ENCODE measurements around the gene RMDN3.

The RMDN3 gene

DNA sequence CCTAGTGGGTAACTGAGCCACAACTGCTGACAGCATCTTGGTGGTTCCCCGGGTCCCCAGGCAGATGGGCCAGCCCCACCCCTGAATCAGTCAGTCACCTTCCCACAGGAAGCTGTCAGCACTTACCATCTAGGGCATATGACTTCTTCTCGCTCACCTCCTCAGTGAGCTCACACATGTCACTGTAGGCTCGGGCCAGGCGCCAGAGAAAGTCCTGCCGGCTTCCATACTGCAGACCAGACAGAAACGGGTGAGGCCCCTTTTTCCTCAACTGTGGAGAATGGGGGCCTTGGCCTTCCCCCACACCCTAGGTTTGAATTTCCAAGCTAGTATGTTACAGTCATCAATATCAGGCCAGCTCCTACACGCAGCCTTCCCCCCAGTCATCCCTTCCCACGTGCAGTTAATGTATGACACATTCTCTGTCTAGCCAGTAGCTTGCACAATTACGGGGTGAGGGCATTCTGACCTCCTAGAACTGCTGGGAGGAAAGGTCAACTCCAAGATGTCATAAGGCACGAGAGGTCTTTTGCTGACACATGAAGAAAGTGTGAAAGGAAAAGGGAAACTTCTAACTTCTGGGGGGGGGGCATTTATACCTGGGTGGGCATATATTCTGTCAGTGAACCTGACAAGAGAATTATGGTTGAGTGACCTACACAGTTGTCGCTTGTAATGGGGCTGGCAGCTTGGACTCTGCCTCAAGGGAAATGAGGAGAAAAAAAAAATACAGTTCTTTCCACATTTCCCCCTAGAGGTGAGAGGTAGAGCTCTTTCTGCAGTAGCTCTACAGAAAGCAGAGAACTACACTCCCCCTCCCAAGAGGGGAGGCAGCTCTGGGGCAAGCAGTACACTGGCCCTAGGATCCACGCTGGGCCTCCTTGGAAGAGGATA is 10.9 kb downstream of the RMDN3 start:
- Histone ChIP-seq H3K4me3 (ENCODE audit: low read length) (no peak overlapping the region), H3K9ac (ENCODE audit: low read depth, low read length) (no peak overlapping the region), H3K9me3 (replicated peaks; ENCODE audit: low read length) (no peaks in the 10 kb centered on the region), H3K4me2 (ENCODE audit: low read length) (peak overlapping the region; percentile 21), H3K27me3 (ENCODE audit: control insufficient read depth, insufficient read depth, low read length) (no peaks in the 10 kb centered on the region), H3K36me3 (ENCODE audit: insufficient read depth, low read length) (peaks cover 51% of the 10 kb centered on the region), H3K4me1 (ENCODE audit: control insufficient read depth, insufficient read depth, low read length) (peaks cover 20% of the 10 kb centered on the region)

DNA sequence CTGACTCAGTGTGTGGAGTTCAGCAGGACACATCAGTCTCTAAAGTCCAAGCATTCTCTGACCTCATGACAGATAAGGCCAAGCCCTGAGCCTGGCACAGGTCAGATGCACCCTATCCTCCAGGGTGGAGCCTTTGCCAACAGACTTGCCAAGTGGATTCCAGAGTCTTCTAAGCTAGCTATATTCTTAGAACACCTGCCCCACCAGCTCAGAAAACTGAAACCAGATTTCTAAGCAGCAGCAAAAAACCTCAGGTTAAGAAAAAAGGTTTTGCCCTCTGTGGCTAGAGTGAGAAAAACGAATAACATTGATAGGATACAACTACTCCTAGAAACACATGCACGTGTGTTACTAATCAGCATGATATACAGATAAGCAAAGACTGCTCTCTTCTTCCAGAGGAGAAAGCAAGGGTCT is 11.6 kb downstream of the RMDN3 start:
- no peak overlapping the region for H3K9ac ChIP-seq (ENCODE audit: low read depth, low read length)
- H3K9me3 ChIP-seq (replicated peaks; ENCODE audit: low read length) = no peaks in the 10 kb centered on the region
- H3K4me2 ChIP-seq (ENCODE audit: low read length) = peak overlapping the region; percentile 21
- H3K4me3 ChIP-seq (ENCODE audit: low read length) = no peak overlapping the region
- H3K36me3 ChIP-seq (ENCODE audit: insufficient read depth, low read length) = peaks cover 57% of the 10 kb centered on the region
- H3K27me3 ChIP-seq (ENCODE audit: control insufficient read depth, insufficient read depth, low read length) = no peaks in the 10 kb centered on the region
- H3K4me1 ChIP-seq (ENCODE audit: control insufficient read depth, insufficient read depth, low read length) = peaks cover 20% of the 10 kb centered on the region

DNA sequence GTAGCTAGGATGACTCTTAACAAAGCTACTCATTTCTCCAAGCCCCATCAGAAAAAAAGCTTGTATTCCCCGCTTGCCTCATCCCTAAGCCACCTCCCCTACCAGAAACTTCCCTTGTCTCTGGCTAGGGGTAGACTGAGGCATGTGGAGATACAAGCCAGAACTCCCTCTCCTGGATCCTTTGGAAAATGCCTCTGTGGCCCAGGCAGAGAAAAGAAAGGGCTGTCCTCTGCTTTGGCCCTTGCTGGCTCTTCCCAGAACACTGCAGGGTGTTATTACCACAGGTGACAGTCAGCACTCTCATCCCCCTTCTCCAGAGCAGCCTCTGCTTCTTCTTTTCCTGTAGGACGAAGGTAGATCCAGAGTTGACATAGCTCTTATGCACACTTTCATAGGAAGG is 15.2 kb downstream of the RMDN3 start:
- peaks cover 15% of the 10 kb centered on the region for H3K4me1 ChIP-seq (ENCODE audit: control insufficient read depth, insufficient read depth, low read length)
- H3K9me3 ChIP-seq (replicated peaks; ENCODE audit: low read length) = no peaks in the 10 kb centered on the region
- H3K4me2 ChIP-seq (ENCODE audit: low read length) = no peak overlapping the region
- H3K9ac ChIP-seq (ENCODE audit: low read depth, low read length) = no peak overlapping the region
- H3K36me3 ChIP-seq (ENCODE audit: insufficient read depth, low read length) = peaks cover 75% of the 10 kb centered on the region
- H3K27me3 ChIP-seq (ENCODE audit: control insufficient read depth, insufficient read depth, low read length) = no peaks in the 10 kb centered on the region
- no peak overlapping the region for H3K4me3 ChIP-seq (ENCODE audit: low read length)

DNA sequence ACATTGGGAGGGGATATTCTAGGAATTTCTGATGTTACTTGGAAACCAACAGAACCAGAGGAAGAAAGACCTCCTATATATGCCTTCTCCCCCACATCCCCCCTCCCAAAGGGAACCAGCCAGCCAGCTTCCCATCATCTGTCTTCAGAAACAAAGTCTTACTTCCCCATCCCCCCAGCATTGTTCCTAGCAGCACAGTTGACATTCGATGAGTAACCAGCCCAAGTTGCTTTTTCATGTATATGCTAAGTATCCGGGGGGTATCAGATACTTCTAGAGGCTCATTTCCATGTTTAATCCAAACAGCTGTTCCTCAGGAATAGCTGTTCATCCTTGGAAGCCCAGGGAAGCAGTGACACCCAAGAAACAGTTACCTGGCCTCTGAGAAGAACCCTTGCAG is 16.0 kb downstream of the RMDN3 start:
- H3K9ac ChIP-seq (ENCODE audit: low read depth, low read length) = no peak overlapping the region
- peaks cover 8% of the 10 kb centered on the region for H3K4me1 ChIP-seq (ENCODE audit: control insufficient read depth, insufficient read depth, low read length)
- no peaks in the 10 kb centered on the region for H3K9me3 ChIP-seq (replicated peaks; ENCODE audit: low read length)
- H3K4me3 ChIP-seq (ENCODE audit: low read length) = no peak overlapping the region
- H3K4me2 ChIP-seq (ENCODE audit: low read length) = no peak overlapping the region
- H3K27me3 ChIP-seq (ENCODE audit: control insufficient read depth, insufficient read depth, low read length) = no peaks in the 10 kb centered on the region
- H3K36me3 ChIP-seq (ENCODE audit: insufficient read depth, low read length) = peaks cover 75% of the 10 kb centered on the region

DNA sequence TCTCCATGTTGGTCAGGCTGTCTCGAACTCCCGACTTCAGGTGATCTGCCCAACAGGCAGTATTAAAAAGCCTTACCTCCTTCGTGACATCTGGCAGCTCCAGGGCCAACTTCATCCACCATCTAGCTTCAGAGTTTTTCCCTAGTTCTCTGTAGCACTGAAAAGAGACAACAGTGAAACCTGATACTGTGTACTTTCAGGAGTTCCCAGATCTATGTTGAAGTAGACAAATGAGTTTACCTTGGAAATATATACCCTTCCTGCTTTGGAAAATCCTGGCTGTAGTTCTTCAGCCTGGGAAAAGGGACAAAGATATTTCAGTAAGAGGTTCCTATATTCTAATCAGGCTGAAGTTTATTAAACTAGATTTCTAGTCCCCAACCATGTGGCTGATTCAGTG is 18.0 kb downstream of the RMDN3 start:
- Histone ChIP-seq H3K9me3 (replicated peaks; ENCODE audit: low read length) (no peaks in the 10 kb centered on the region), H3K4me1 (ENCODE audit: control insufficient read depth, insufficient read depth, low read length) (no peaks in the 10 kb centered on the region), H3K27me3 (ENCODE audit: control insufficient read depth, insufficient read depth, low read length) (no peaks in the 10 kb centered on the region), H3K4me3 (ENCODE audit: low read length) (no peak overlapping the region), H3K4me2 (ENCODE audit: low read length) (no peak overlapping the region), H3K9ac (ENCODE audit: low read depth, low read length) (no peak overlapping the region), H3K36me3 (ENCODE audit: insufficient read depth, low read length) (peaks cover 56% of the 10 kb centered on the region)

DNA sequence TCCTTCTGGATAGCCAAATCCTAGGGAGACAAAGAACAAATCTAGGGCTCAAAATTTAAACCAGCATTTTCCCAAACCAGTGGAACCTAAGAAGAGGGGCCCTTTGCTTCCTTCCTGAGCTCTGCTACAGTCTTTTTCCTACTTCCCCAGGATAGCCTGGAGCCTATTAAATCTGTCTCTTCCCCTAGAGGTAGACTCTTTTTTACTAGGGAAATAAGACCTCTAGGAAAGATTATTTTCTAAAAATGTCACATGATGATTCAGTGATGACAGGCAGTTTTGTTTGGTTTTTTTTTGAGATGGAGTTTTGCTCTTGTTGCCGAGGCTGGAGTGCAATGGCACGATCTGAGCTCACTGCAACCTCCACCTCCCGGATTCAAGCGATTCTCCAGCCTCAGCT is 18.5 kb downstream of the RMDN3 start:
- H3K4me3 ChIP-seq (ENCODE audit: low read length) = no peak overlapping the region
- H3K9ac ChIP-seq (ENCODE audit: low read depth, low read length) = no peak overlapping the region
- no peak overlapping the region for H3K4me2 ChIP-seq (ENCODE audit: low read length)
- H3K27me3 ChIP-seq (ENCODE audit: control insufficient read depth, insufficient read depth, low read length) = no peaks in the 10 kb centered on the region
- no peaks in the 10 kb centered on the region for H3K4me1 ChIP-seq (ENCODE audit: control insufficient read depth, insufficient read depth, low read length)
- peaks cover 61% of the 10 kb centered on the region for H3K36me3 ChIP-seq (ENCODE audit: insufficient read depth, low read length)
- H3K9me3 ChIP-seq (replicated peaks; ENCODE audit: low read length) = no peaks in the 10 kb centered on the region

DNA sequence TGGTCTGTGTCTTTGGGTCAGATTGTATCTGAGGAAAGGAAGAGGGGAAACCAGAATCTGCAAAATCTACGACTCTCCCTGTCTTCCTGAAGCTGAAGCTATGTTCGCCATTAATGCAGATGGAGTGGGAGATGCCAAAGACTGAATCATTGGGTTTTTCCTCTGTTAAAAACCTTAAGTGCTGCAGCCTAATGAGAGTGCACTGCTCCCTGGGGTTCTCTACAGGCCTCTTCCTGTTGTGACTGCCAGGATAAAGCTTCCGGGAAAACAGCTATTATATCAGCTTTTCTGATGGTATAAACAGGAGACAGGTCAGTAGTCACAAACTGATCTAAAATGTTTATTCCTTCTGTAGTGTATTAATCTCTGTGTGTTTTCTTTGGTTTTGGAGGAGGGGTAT is 24.0 kb downstream of the RMDN3 start:
- peaks cover 26% of the 10 kb centered on the region for H3K36me3 ChIP-seq (ENCODE audit: insufficient read depth, low read length)
- no peak overlapping the region for H3K9ac ChIP-seq (ENCODE audit: low read depth, low read length)
- H3K27me3 ChIP-seq (ENCODE audit: control insufficient read depth, insufficient read depth, low read length) = no peaks in the 10 kb centered on the region

DNA sequence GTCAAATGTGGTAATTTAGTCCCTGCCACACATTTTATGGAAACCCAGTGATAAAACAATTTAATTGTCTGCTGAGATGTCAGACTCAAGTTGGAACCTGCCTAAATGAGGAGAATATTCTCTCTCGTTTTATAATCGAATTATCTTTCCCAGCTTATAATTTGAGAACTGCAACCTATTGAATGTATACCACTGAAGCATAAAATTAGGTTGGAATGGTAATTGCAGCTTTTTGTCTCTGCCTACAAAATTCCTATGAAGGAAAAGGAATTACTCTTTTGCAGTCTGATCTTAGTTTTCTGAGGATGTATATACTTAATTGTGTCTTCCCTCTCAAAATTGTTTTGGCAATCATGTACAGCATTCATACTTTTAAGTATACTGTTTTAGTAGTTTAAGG is 31.1 kb downstream of the RMDN3 start:
- Histone ChIP-seq H3K9ac (ENCODE audit: low read depth, low read length) (no peak overlapping the region), H3K4me1 (ENCODE audit: control insufficient read depth, insufficient read depth, low read length) (no peaks in the 10 kb centered on the region), H3K4me3 (ENCODE audit: low read length) (no peak overlapping the region), H3K27me3 (ENCODE audit: control insufficient read depth, insufficient read depth, low read length) (no peaks in the 10 kb centered on the region), H3K4me2 (ENCODE audit: low read length) (no peak overlapping the region), H3K9me3 (replicated peaks; ENCODE audit: low read length) (no peaks in the 10 kb centered on the region), H3K36me3 (ENCODE audit: insufficient read depth, low read length) (peaks cover 6% of the 10 kb centered on the region)

More for the DNA sequence above, 24.0 kb downstream of the RMDN3 start:
- H3K9me3 ChIP-seq (replicated peaks; ENCODE audit: low read length) = no peaks in the 10 kb centered on the region
- no peak overlapping the region for H3K4me3 ChIP-seq (ENCODE audit: low read length)
- no peak overlapping the region for H3K4me2 ChIP-seq (ENCODE audit: low read length)
- H3K4me1 ChIP-seq (ENCODE audit: control insufficient read depth, insufficient read depth, low read length) = no peaks in the 10 kb centered on the region

DNA sequence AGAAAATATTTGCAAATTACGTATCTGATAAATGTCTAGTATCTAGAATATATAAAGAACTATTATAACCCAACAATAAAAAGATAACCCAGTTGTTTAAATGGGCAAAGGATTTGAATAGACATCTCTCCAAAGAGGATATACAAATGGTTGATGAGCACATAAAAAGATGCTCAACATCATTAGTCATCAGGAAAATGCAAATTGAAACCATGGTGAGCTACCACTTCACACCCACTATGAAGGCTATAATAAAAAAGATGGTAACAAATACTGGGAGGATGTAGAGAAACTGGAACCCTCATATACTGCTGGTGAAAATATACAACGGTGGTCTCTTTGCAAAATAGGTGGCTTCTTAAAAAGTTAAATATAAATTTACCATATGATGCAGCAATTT is 32.1 kb downstream of the RMDN3 start:
- H3K36me3 ChIP-seq (ENCODE audit: insufficient read depth, low read length) = peaks cover 9% of the 10 kb centered on the region
- no peaks in the 10 kb centered on the region for H3K4me1 ChIP-seq (ENCODE audit: control insufficient read depth, insufficient read depth, low read length)
- no peak overlapping the region for H3K4me3 ChIP-seq (ENCODE audit: low read length)
- H3K4me2 ChIP-seq (ENCODE audit: low read length) = no peak overlapping the region
- H3K9me3 ChIP-seq (replicated peaks; ENCODE audit: low read length) = no peaks in the 10 kb centered on the region
- H3K27me3 ChIP-seq (ENCODE audit: control insufficient read depth, insufficient read depth, low read length) = no peaks in the 10 kb centered on the region
- H3K9ac ChIP-seq (ENCODE audit: low read depth, low read length) = no peak overlapping the region

DNA sequence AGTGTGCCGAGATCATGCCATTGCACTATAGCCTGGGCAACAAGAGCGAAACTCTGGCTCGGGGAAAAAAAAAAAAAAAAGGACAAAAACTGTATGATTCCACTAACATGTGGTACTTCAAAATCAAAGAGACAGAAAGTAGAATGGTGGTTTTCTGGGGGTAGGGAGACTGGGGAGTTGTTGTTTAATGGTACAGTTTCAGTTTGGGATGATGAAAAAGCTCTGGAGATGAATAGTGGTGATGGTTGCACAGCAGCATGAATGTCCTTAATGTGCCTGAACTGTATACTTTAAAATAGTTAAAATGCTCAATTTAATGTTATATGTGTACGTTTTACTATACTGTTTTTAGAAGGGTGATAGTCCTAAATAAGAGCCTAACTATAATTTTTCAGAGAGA is 32.7 kb downstream of the RMDN3 start:
- Histone ChIP-seq H3K4me1 (ENCODE audit: control insufficient read depth, insufficient read depth, low read length) (no peaks in the 10 kb centered on the region), H3K36me3 (ENCODE audit: insufficient read depth, low read length) (peaks cover 9% of the 10 kb centered on the region)

DNA sequence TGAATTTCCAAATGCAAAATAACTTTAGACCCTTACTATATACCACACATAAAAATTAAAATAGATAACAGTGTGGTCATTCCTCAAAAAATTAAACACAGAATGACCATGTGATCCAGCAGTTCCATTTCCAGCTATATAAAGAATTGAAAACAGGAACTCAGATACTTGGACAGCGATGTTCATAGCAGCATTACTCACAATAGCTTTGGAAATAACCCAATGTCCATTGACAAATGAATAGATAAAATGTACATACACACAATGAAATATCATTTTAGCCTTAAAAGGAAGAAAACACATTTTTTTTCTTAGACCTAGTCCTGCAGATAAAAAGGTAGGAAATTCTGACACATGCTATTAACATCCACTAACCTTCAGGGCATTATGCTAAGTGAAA is 33.4 kb downstream of the RMDN3 start:
- Histone ChIP-seq H3K9ac (ENCODE audit: low read depth, low read length) (no peak overlapping the region), H3K4me1 (ENCODE audit: control insufficient read depth, insufficient read depth, low read length) (no peaks in the 10 kb centered on the region), H3K27me3 (ENCODE audit: control insufficient read depth, insufficient read depth, low read length) (no peaks in the 10 kb centered on the region), H3K4me2 (ENCODE audit: low read length) (no peak overlapping the region), H3K36me3 (ENCODE audit: insufficient read depth, low read length) (peaks cover 9% of the 10 kb centered on the region), H3K4me3 (ENCODE audit: low read length) (no peak overlapping the region), H3K9me3 (replicated peaks; ENCODE audit: low read length) (no peaks in the 10 kb centered on the region)

More for the DNA sequence above, 32.7 kb downstream of the RMDN3 start:
- H3K27me3 ChIP-seq (ENCODE audit: control insufficient read depth, insufficient read depth, low read length) = no peaks in the 10 kb centered on the region
- H3K9me3 ChIP-seq (replicated peaks; ENCODE audit: low read length) = no peaks in the 10 kb centered on the region
- H3K4me3 ChIP-seq (ENCODE audit: low read length) = no peak overlapping the region
- H3K9ac ChIP-seq (ENCODE audit: low read depth, low read length) = no peak overlapping the region
- no peak overlapping the region for H3K4me2 ChIP-seq (ENCODE audit: low read length)

DNA sequence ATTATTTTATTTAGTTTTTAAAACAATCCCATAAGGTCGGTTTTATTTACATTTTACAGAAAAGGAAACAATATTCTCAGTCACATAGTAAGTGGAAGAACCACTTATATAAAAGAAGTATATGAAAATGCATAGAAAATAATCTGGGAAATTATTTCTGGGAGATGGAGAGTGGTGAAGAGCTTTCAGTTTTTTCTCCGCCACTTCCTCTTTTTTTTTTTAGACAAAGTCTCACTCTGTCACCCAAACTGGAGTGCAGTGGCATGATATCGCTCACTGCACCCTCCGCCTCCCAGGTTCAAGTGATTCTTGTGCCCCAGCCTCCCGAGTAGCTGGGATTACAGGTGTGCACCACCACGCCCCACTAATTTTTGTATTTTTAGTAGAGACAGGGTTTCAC is 38.9 kb downstream of the RMDN3 start:
- H3K36me3 ChIP-seq (ENCODE audit: insufficient read depth, low read length) = peaks cover 8% of the 10 kb centered on the region
- no peaks in the 10 kb centered on the region for H3K9me3 ChIP-seq (replicated peaks; ENCODE audit: low read length)
- no peaks in the 10 kb centered on the region for H3K4me1 ChIP-seq (ENCODE audit: control insufficient read depth, insufficient read depth, low read length)
- H3K4me3 ChIP-seq (ENCODE audit: low read length) = no peak overlapping the region
- H3K4me2 ChIP-seq (ENCODE audit: low read length) = no peak overlapping the region
- H3K9ac ChIP-seq (ENCODE audit: low read depth, low read length) = no peak overlapping the region
- no peaks in the 10 kb centered on the region for H3K27me3 ChIP-seq (ENCODE audit: control insufficient read depth, insufficient read depth, low read length)
